KBM-7 (cell line): ENCODE data around the gene SPSB4.

Source experiments
- DNase-seq: peaks from one replicate; pipeline ENCODE4 v3.0.0-alpha.2; 2015
- in situ Hi-C: fragments of 300-500 bp; cut with MboI; formaldehyde crosslinking; loops from 2 replicates; pipeline ENCODE4 v1.14.3; 2020; ENCODE audit warnings: low sequenced_read_pairs, low pct_unique_long_range_greater_than_20kb, mixed read lengths

Gene SPSB4

DNA sequence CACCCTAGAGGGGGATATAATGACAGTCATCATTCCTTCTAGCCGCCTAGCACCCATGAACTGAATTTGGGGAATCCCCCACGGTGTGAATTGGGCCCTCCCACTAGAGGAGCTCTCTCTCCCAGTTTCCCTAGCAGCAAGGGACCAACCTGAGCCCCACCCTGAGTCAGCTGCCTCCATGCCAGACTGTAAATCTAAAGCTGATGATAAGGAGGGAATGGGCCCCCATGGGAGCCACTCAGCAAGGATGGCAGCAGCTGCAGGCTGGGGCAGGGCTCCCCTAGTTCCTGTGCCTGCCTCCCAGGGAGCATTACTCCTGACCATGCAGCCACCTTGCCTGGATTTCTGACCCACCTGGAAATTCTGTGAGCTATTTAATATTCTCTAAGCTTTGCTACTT, 123.5 kb downstream of the SPSB4 start:
- in situ Hi-C loops = loop anchor here (25.0 kb wide), 1 partner anchor 162 kb away; no protein-coding TSS in a partner anchor
- DNase-seq = no peak

DNA sequence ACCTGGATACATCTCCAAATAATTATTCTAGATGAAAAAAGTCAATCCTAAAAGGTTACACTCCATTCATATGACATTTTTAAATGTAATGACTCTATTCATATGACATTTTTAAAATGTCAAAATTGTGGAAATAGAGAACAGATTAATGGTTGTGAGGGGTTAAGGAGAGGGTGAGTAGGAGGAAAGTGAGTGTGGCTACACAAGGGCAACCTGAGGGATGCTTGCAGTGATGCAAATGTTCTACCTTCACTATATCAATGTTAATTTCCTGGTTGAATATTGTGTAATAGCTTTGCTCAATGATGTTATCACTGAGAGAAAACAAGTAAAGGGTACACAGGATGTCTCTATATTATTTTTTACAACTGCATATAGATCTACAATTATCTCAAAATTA, 125.6 kb downstream of the SPSB4 start:
- in situ Hi-C loops = loop anchor here (25.0 kb wide), 1 partner anchor 164 kb away; no protein-coding TSS in a partner anchor
- DNase-seq = no peak

DNA sequence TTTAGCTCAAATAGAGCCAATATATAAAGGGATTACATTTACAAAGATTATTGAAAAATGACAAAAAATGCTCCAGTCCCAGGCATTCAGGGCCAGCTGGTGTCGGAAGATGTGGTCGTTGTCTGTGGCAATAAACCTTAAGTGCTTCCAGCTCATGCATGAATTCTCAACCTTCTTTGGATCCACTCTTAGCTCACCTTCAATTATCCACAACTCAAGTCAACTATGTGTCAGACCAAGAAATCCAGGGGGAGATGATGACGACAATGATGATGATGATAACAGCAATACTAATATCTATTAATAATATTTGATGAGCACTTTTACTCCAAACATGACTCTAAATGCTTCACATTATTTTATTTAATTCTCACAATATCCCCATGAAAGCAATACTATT, 126.9 kb downstream of the SPSB4 start:
- no peak for DNase-seq
- in situ Hi-C loops = loop anchor here (25.0 kb wide), 1 partner anchor 166 kb away; no protein-coding TSS in a partner anchor

DNA sequence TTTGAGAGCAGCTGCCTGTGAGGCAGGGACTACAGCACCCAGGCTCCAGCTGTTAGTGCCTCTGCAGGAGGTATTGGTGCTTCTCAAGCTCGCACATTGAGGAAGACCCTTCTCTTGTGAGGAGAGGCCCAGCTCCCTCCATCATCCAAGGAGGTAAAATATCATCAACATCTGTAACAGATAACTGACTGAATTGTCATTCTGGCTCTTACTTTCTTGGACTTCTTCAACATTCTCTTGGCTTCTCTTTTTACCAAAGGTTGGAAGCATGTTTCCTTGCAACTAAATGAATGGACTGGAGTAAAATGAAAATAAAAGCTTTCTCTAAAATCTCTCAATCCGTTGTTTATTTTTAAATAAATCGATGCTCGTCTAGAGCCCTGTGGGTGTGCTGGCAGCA, 127.4 kb downstream of the SPSB4 start:
- DNase-seq = no peak
- in situ Hi-C loops = loop anchor here (25.0 kb wide), 1 partner anchor 166 kb away; no protein-coding TSS in a partner anchor

DNA sequence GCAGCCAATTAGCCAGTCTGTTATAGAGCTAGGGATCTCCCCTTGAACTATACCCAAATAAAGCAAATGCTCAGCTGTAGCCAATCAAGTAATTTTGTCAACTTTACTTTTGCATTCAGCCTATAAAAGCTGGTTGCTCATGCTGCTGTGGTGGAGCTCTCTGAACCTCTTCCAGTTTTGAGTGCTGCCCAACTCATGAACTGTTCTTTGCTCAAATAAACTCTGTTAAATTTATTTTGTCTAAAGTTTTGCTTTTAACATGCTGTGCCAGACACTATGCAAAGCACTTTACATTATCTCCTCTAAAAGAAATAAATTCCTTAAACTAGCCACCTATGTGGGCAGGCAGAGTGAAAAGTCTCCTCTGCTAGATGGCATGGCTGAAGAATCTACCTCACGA, 128.8 kb downstream of the SPSB4 start:
- in situ Hi-C loops = loop anchor here (25.0 kb wide), 1 partner anchor 168 kb away; no protein-coding TSS in a partner anchor
- DNase-seq = no peak

DNA sequence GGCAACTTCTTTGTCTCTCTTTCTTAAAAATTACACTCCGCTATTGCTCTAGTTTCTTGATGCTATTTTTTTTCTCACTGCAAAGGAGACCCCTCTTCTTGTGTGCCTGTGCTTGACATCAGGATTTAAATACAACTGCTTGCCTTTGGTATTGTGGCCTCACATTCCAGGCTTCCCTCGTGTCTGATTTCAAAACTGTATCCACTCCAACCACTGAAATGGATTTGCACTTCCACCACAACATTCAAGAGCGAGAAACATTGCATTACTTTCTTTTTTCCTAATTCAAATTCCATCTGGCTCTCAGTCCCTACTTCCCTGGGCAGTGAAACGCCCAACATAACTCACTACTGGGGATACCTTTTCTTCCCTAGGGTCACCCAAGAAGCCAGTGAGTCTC, 130.0 kb downstream of the SPSB4 start:
- no peak for DNase-seq
- in situ Hi-C loops = loop anchor here (25.0 kb wide), 1 partner anchor 169 kb away; no protein-coding TSS in a partner anchor

DNA sequence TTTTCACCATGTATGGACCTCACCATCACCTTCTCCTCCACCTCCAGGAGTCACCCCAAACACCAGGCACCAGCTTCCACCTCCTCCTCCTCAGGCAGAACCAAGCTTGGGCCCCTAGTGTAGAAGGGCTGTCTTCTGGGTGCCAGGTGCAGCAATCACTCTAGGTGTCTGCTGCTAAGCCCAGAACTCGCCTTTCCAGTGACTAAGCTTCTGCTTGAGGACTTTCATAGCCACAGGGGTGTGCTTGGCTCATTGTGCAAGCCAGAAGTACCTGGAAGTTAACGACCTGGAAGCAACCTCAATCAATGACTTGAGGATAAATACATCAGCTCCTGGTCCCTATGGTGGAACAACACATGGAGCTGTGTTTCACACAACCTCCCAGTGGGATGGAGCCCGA, 130.7 kb downstream of the SPSB4 start:
- DNase-seq = no peak
- in situ Hi-C loops = loop anchor here (25.0 kb wide), 1 partner anchor 170 kb away; no protein-coding TSS in a partner anchor

DNA sequence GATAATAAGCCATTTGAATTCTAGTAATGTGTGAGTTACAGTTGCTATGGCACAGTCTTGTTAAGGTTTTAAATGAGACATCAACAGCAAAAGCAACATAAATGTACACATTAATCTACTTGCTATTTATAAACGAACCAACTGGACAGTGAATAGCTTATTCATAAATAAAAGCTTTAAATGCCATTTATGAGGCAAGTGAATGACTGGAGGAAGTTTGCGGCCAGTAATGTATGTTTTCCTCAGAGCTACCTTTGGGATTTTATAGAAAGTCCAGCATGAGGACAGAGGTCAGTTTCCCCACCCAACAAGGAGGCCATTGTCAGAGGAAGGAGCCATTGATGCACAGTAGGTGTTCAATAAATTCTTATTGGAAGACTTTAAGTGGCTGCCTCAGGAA, 132.5 kb downstream of the SPSB4 start:
- DNase-seq = no peak
- in situ Hi-C loops = loop anchor here (25.0 kb wide), 1 partner anchor 171 kb away; no protein-coding TSS in a partner anchor

DNA sequence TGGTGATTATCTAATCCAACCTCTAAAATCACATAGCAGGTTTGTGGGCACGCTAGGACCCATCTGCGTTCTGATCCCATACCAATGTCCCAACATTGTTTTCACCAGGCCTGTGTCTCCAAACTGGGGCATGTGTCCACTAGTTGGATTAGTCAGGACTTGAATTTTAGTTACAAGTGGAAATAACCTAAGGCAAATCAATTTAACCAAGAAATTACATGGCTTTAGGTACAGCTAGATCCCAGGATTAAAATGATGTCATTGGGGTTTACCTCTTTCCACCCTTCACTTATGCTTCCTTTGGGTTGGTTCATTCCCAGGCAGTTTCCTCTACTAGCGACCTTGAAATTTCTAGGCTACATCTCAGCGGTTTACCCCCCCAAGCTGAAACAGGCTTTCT, 133.3 kb downstream of the SPSB4 start:
- in situ Hi-C loops = loop anchor here (25.0 kb wide), 1 partner anchor 172 kb away; no protein-coding TSS in a partner anchor
- DNase-seq = no peak

DNA sequence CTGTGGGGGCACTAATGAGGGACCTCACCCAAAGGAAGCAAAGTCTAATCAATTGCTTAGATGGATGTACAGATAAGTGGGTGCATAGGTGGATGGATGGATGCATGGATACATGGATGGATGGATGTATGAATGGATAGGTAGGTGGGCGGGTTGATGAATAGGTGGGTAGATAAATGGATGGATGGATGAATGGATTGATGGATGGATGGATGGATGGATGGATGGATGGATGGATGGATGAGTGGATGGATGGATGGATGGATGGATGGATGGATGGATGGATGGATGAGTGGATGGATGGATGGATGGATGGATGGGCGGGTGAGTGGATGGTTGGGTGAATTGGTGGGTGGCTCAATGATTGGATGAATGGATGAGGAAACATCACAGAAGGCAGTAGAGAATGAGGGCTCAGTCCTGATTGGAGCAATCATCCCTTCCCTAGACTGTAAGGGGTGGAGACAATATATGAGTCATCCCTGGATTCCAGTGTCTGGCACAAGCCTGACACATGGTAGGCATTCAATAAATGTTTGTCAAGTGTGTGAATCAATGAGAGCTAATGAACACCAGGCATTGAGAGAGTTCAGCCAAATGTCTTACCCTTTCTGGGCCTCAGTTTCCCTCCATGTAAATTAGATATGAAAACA, 140.1 kb downstream of the SPSB4 start:
- no peak for DNase-seq
- in situ Hi-C loops = loop anchor here (25.0 kb wide), 1 partner anchor 179 kb away; no protein-coding TSS in a partner anchor

DNA sequence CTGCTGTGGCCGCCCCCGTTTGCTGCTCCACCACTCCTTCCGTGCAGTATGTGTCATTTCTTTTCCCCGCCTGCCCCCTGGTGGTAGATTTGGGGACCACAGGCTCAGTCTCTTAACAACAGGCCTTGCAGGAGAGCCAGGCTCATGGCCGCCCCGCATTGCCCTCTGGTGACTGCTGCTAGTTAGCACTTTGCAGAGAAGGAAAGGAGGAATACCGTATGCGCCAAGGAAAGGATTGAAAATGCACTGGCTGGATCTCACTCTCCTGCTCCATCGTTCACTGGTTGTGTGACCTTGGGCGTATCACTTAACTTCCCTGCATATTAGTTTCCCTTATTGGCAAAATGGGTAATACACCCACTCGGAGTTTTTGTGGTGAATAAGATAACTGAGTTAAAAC, 141.2 kb downstream of the SPSB4 start:
- in situ Hi-C loops = loop anchor here (25.0 kb wide), 1 partner anchor 180 kb away; no protein-coding TSS in a partner anchor
- peak; percentile 97 for DNase-seq

DNA sequence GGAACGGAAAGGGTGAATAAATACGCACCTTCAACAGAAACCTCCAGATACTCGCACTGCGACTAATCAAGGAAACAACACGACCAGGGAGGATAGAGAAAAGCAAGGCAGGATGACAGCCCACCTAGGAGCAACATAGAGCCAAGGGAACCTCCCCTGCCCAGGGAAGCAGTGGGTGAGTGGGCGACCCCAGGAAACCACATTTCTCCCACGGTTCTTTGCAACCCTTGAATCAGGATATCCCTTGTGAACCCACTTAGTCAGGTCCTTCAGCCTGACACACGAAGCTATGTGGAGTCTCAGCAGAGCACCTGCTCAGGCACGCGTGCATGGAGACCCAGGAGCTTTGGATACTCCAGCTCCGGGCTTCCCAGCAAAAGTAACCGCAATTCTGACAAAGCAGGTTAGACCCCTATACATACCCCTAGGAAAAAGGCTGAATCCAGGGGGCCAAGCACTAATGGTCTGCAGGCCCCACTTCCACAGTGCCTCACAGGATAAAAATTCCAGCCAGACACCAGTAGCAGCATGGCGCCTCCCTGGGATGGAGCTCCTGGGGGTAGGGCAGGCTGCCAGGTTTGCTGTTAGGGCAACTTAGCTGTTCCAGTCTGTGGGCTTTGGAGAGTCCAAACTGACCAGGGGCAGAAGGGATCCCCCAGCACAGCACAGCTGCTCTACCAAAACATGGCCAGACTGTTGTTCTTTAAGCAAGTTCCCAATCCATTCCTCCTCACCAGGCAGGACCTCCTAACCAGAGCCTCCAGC, 142.1 kb downstream of the SPSB4 start:
- in situ Hi-C loops = loop anchor here (25.0 kb wide), 1 partner anchor 181 kb away; no protein-coding TSS in a partner anchor
- DNase-seq = no peak
